B cell (primary cell): ENCODE data around the gene PRKCA. TPM values are rescaled to one million over a fixed set of nuclear protein-coding genes. Genes with fewer than 3 reads are reported as not detected.

Source experiments
- ATAC-seq: fragments of 200-7000 bp; cut with Tn5 transposase; one replicate; pipeline ENCODE4 v1.10.0; 2021; ENCODE audit warnings: low read depth, mild to moderate bottlenecking, moderate number of reproducible peaks, moderate library complexity
- CTCF ChIA-PET: fragments of 350-600 bp; sonication (Branson Sonifier 250); formaldehyde crosslinking; loops from one replicate; lab custom pipeline; 2021; ENCODE audit warnings: antibody characterized with exemption, inconsistent platforms; lab: Charles Lee
- POLR2A ChIA-PET: fragments of 350-600 bp; sonication (Branson Sonifier 250); formaldehyde crosslinking; loops from one replicate; lab custom pipeline; 2021; ENCODE audit warnings: antibody characterized with exemption; lab: Charles Lee
- DNase-seq: peaks from one replicate; pipeline ENCODE4 v3.0.0; 2013
- H2AFZ ChIP-seq: 2 replicates; pipeline ENCODE4 v1.6.1; 2012; ENCODE audit warnings: mild to moderate bottlenecking, low read depth, low read length; ENCODE audit not compliant: insufficient read depth, poor library complexity, severe bottlenecking
- H3K27ac ChIP-seq, 2 donors: 1 replicate in 1 of 2; 2 replicates in 1 of 2; pipeline ENCODE4 v1.5.1; 2012 to 2013; ENCODE audit warnings: low read length in 2 of 2, mild to moderate bottlenecking in 2 of 2, moderate library complexity in 1 of 2
- H3K27me3 ChIP-seq, 4 experiments: fragments of 200-600 bp in 1 of 4; sonication (generic) in 1 of 4; replicated peaks in 1 of 4; 1 replicate in 2 of 4; 2 replicates in 2 of 4; pipeline versions ENCODE4 v1.6.1 to v1.7.0; 2013 to 2016; ENCODE audit warnings: low read length in 3 of 4, mild to moderate bottlenecking in 2 of 4, mixed read lengths in 1 of 4, moderate library complexity in 1 of 4; ENCODE audit not compliant: insufficient read depth in 4 of 4, control insufficient read depth in 3 of 4; ENCODE audit errors: control extremely low read depth in 1 of 4
- H3K36me3 ChIP-seq, 2 experiments: replicated peaks in 1 of 2; 1 replicate in 1 of 2; 2 replicates in 1 of 2; pipeline versions ENCODE4 v1.6.1 to v1.7.1; 2013; ENCODE audit warnings: low read length in 1 of 2; ENCODE audit not compliant: insufficient read depth in 2 of 2, control insufficient read depth in 1 of 2; ENCODE audit errors: control extremely low read depth in 1 of 2, extremely low read depth in 1 of 2
- H3K4me1 ChIP-seq, 2 donors: fragments of 200-600 bp in 1 of 2; sonication (generic) in 1 of 2; 1 replicate in 1 of 2; 2 replicates in 1 of 2; pipeline versions ENCODE4 v1.5.1 to v1.6.1; 2013 to 2017; ENCODE audit warnings: low read length in 2 of 2; ENCODE audit not compliant: control insufficient read depth in 2 of 2, insufficient read depth in 2 of 2
- H3K4me2 ChIP-seq: replicated peaks from 2 replicates; pipeline ENCODE3; 2012; ENCODE audit warnings: mild to moderate bottlenecking, low read depth, low read length; ENCODE audit not compliant: poor library complexity, severe bottlenecking
- H3K4me3 ChIP-seq, 5 experiments: fragments of 200-600 bp in 1 of 5; sonication (generic) in 1 of 5; 1 replicate in 3 of 5; 2 replicates in 2 of 5; pipeline versions ENCODE4 v1.5.1 to v1.7.0; 2011 to 2016; ENCODE audit warnings: low read length in 4 of 5, mild to moderate bottlenecking in 4 of 5, low read depth in 2 of 5, control low read depth in 1 of 5, moderate library complexity in 1 of 5; ENCODE audit not compliant: insufficient read depth in 1 of 5; ENCODE audit errors: control extremely low read depth in 1 of 5, extremely low read depth in 1 of 5
- H3K79me2 ChIP-seq: fragments of 200-600 bp; sonication (generic); one replicate; pipeline ENCODE4 v1.6.0; 2016; ENCODE audit warnings: low read length; ENCODE audit not compliant: control insufficient read depth, insufficient read depth
- H3K9ac ChIP-seq: fragments of 200-600 bp; sonication (generic); 2 replicates; pipeline ENCODE4 v1.6.1; 2017; ENCODE audit warnings: mild to moderate bottlenecking, low read length, moderate library complexity
- H3K9me3 ChIP-seq, 3 donors: one replicate each; pipeline versions ENCODE4 v1.6.1 to v1.7.1; 2013; ENCODE audit warnings: low read length in 2 of 3; ENCODE audit not compliant: control insufficient read depth in 2 of 3, insufficient read depth in 1 of 3; ENCODE audit errors: control extremely low read depth in 1 of 3
- H4K20me1 ChIP-seq: 2 replicates; pipeline ENCODE4 v1.6.0; 2012; ENCODE audit warnings: mild to moderate bottlenecking, low read length; ENCODE audit not compliant: insufficient read depth, control insufficient read depth, poor library complexity, severe bottlenecking
- H3K27ac Mint-ChIP-seq: one replicate; pipeline ENCODE4 v1.8.0; 2021; ENCODE audit warnings: mixed read lengths
- H3K27me3 Mint-ChIP-seq: one replicate; pipeline ENCODE4 v1.8.0; 2021; ENCODE audit warnings: mixed read lengths
- H3K4me1 Mint-ChIP-seq: one replicate; pipeline ENCODE4 v1.8.0; 2021; ENCODE audit warnings: mixed read lengths
- H3K4me3 Mint-ChIP-seq: one replicate; pipeline ENCODE4 v1.8.0; 2021; ENCODE audit warnings: mixed read lengths
- H3K9me3 Mint-ChIP-seq: one replicate; pipeline ENCODE4 v1.8.0; 2022; ENCODE audit warnings: mixed read lengths; ENCODE audit not compliant: insufficient read depth
- CTCF ChIP-seq: fragments of 200-600 bp; IDR thresholded peaks from one replicate; pipeline ENCODE4 v1.8.0; 2022; ENCODE audit warnings: antibody characterized with exemption, mild to moderate bottlenecking
- EZH2 ChIP-seq: IDR thresholded peaks from 2 replicates; pipeline ENCODE4 v1.6.1; 2012; ENCODE audit warnings: borderline replicate concordance, low read depth, mild to moderate bottlenecking, moderate library complexity, low read length; ENCODE audit not compliant: insufficient read depth, poor library complexity, severe bottlenecking
- WGBS: methylation state at CpG from one replicate; pipeline ENCODE4 v1.1.5; 2013; ENCODE audit warnings: missing lambda C conversion rate; ENCODE audit not compliant: insufficient coverage; 5-methylcytosine and 5-hydroxymethylcytosine counted together
- intact Hi-C: fragments of 100-400 bp; cut with micrococcal nuclease; formaldehyde crosslinking; loops from one replicate; pipeline ENCODE4 v1.10.0; 2022
- polyA plus RNA-seq: library from polyadenylated mRNA; depleted of rRNA; stranded (reverse); fragments of >200 nt; gene quantifications from 2 replicates; pipeline ENCODE4 v1.2.3, GENCODE V29; 2012
- total RNA-seq, 2 donors: library from RNA; stranded (reverse); fragments of 120-200 nt in 1 of 2; gene quantifications; 1 replicate in 1 of 2; 2 replicates in 1 of 2; pipeline versions ENCODE4 v1.2.3 to v1.2.4, GENCODE V29; 2013 to 2022

Gene PRKCA
- total and polyA plus RNA-seq, 2 donors (not counting 1 experiment from before 2014, with no cell fraction given), result 0.33 to 7.7 TPM

DNA sequence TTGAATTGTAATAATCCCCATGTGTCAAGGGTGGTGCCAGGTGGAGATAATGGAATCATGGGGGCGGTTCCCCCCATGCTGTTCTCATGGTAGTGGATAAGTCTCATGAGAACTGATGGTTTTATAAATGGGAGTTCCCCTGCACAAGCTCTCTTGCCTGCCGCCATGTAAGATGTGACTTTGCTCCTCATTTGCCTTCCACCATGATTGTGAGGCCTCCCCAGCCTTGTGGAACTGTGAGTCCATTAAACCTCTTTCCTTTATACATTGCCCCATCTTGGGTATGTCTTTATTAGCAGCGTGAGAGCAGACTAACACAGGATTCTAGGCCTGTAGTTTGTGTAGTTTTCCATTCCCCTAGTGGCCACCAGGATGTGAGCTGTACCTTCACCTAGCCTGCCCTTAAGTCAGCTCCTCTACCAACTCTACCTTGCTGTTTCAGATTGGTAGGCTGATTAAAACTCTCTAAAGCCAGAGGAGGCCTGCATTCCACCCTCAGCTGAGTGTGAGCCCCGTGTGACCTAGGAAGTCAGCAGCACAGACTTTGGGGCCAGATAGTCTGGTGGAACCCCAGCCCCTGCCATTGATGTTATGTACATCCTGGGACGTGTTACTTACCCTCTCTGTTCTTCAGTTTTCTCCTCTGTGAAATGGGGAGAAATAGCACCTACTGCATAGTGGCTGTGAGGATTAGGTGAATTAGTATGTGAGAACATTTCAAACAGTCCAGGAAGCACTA is 280.1 kb downstream of the PRKCA start:
- ATAC-seq, result no peak
- 70% methylated on average over 2 of the region's 5 CpGs for WGBS
- intact Hi-C loops, result no loop called here
- Histone ChIP-seq H3K36me3 (no peaks in the 10 kb centered on the region), H3K27ac (no peak overlapping the region), H4K20me1 (no peaks in the 10 kb centered on the region), H2AFZ (no peak overlapping the region), H3K4me2 (no peak overlapping the region), H3K9me3 (peaks cover 0 to 2% (median 0%) of the 10 kb centered on the region in 3 donors), H3K79me2 (no peaks in the 10 kb centered on the region), H3K9ac (no peak overlapping the region), H3K4me3 (no peak overlapping the region), H3K4me1 (no peaks in the 10 kb centered on the region), H3K27me3 (no peaks in the 10 kb centered on the region)
- no peaks in the 10 kb centered on the region for H3K4me1 Mint-ChIP-seq
- no peaks in the 10 kb centered on the region for H3K27me3 Mint-ChIP-seq
- peaks cover 1% of the 10 kb centered on the region for H3K9me3 Mint-ChIP-seq
- H3K4me3 Mint-ChIP-seq, result no peak overlapping the region
- ChIA-PET CTCF (no interaction called here), POLR2A (no interaction called here)
- no peak overlapping the region for H3K27ac Mint-ChIP-seq
- no peak for DNase-seq
- TF ChIP-seq CTCF (no peak), EZH2 (no peak)

DNA sequence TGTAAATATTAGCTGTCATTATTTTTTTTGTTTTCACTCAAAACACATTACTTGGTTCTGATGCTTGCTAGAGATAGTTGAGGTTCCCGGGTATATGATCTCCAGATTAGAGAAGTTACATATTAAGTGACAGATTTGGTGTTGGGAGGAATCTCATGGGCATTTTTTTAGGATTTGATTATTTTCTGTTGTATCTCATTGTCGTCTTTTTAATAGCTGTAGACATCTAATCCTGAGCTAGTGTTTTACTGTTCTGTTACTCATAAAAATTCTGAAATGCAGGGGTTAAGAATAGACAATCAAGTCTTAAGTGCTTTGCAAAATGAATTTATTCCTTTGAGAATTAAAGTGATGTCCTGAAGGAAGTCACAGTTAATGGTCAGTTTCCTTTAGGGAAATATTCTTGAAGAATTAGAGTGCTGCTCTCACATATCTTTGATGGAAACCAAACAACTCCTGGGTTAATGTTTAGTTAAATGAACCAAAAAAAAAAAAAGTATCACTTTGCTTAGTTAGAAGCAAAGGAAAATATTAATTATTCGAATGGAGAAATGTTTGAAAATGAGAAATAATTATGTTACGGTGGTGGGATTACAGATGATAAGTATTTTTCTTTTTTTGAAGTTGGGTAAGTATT is 280.8 kb downstream of the PRKCA start:
- WGBS, result no CpG with 5 or more reads among the region's 4 CpGs
- no peak overlapping the region for H3K27ac Mint-ChIP-seq
- H3K27me3 Mint-ChIP-seq, result no peaks in the 10 kb centered on the region
- H3K4me3 Mint-ChIP-seq, result no peak overlapping the region
- CTCF ChIA-PET, result no interaction called here
- ATAC-seq, result no peak
- Histone ChIP-seq H4K20me1 (no peaks in the 10 kb centered on the region), H3K36me3 (no peaks in the 10 kb centered on the region), H3K4me3 (no peak overlapping the region), H3K4me2 (no peak overlapping the region), H3K4me1 (no peaks in the 10 kb centered on the region), H3K27ac (no peak overlapping the region), H3K9me3 (peaks cover 0 to 2% (median 0%) of the 10 kb centered on the region in 3 donors), H3K27me3 (no peaks in the 10 kb centered on the region), H2AFZ (no peak overlapping the region), H3K79me2 (no peaks in the 10 kb centered on the region), H3K9ac (no peak overlapping the region)
- intact Hi-C loops, result no loop called here
- TF ChIP-seq CTCF, result no peak
- no peak for TF ChIP-seq EZH2
- H3K4me1 Mint-ChIP-seq, result no peaks in the 10 kb centered on the region
- no peak for DNase-seq
- POLR2A ChIA-PET, result no interaction called here
- H3K9me3 Mint-ChIP-seq, result peaks cover 1% of the 10 kb centered on the region
